NB4 (cell line): ENCODE measurements around the gene CTAG1A.
A peak's percentile ranks its signal among the peaks of the same experiment; 100 is the strongest.

Source experiments
- DNase-seq: peaks from one replicate; pipeline ENCODE4 v3.0.0; 2010; ENCODE audit warnings: low read depth
- H3K4me3 ChIP-seq: one replicate; pipeline ENCODE4 v1.5.1; 2011; ENCODE audit warnings: mild to moderate bottlenecking, low read depth, low read length, moderate library complexity
- CTCF ChIP-seq: IDR thresholded peaks from one replicate; pipeline ENCODE4 v1.5.1; 2012; ENCODE audit warnings: low read depth, low read length
- MAX ChIP-seq: IDR thresholded peaks from 2 replicates; pipeline ENCODE4 v1.6.1; 2011; ENCODE audit warnings: low read depth, low read length
- MYC ChIP-seq: IDR thresholded peaks from 2 replicates; pipeline ENCODE4 v1.6.1; 2011; ENCODE audit warnings: low read depth, low read length
- POLR2A ChIP-seq: IDR thresholded peaks from 2 replicates; pipeline ENCODE4 v1.6.1; 2011; ENCODE audit warnings: mild to moderate bottlenecking; ENCODE audit not compliant: insufficient read length; ENCODE audit errors: extremely low read depth

CTAG1A gene

GRCh38 chrX:154592505-154592904 lies 7.6 kb downstream of the CTAG1A start:
- H3K4me3 ChIP-seq: no peak overlapping the region
- no peak for DNase-seq
- TF ChIP-seq POLR2A (no peak), MYC (no peak), MAX (no peak), CTCF (no peak)

- DNase-seq: no peak
- no peak overlapping the region for H3K4me3 ChIP-seq
- TF ChIP-seq CTCF (no peak), MYC (no peak), POLR2A (no peak), MAX (no peak)
Observed at GRCh38 chrX:154593201-154593600, 8.3 kb downstream of the CTAG1A start.

GRCh38 chrX:154594491-154594890 lies 9.6 kb downstream of the CTAG1A start:
- no peak overlapping the region for H3K4me3 ChIP-seq
- TF ChIP-seq POLR2A: no peak
- TF ChIP-seq CTCF: no peak
- no peak for TF ChIP-seq MYC
- no peak for TF ChIP-seq MAX
- DNase-seq: no peak

GRCh38 chrX:154595559-154596249 lies 10.8 kb downstream of the CTAG1A start:
- TF ChIP-seq MYC (no peak), MAX (no peak), CTCF (no peak), POLR2A (no peak)
- no peak overlapping the region for H3K4me3 ChIP-seq
- DNase-seq: no peak

- DNase-seq: peak; percentile 63
- H3K4me3 ChIP-seq: no peak overlapping the region
- TF ChIP-seq POLR2A: no peak
- TF ChIP-seq MAX: no peak
- TF ChIP-seq CTCF: no peak
- no peak for TF ChIP-seq MYC
Observed at GRCh38 chrX:154596290-154596929, 11.5 kb downstream of the CTAG1A start.
